ENCODE results near the gene RBKS. TPM values are rescaled to one million over a fixed set of nuclear protein-coding genes. Genes with fewer than 3 reads are reported as not detected.

The RBKS gene
- total and polyA plus RNA-seq, 2 donors from 2014 or later = 10.3 to 28.7 TPM

GRCh38 chr2:27773959-27774358 lies 116.2 kb downstream of the RBKS start:
- Histone ChIP-seq H3K27ac (ENCODE audit: low read depth in 2 of 2, low read length in 2 of 2) (peak overlapping the region in 1 of 2 donors; percentile 51), H3K9me3 (ENCODE audit: control insufficient read depth in 2 of 3, insufficient read depth in 1 of 3, low read length in 3 of 3) (no peaks in the 10 kb centered on the region), H3K36me3 (ENCODE audit: control insufficient read depth in 2 of 3, insufficient read depth in 3 of 3, low read length in 3 of 3) (peaks cover 0 to 5% (median 2%) of the 10 kb centered on the region in 3 donors), H3K4me1 (ENCODE audit: control insufficient read depth in 2 of 3, insufficient read depth in 2 of 3, low read depth in 1 of 3, low read length in 3 of 3) (peaks cover 2 to 16% (median 15%) of the 10 kb centered on the region in 3 donors), H3K9ac (ENCODE audit: low read length in 3 of 3) (peak overlapping the region in 2 of 3 donors; percentile 7 to 20), H3K27me3 (ENCODE audit: control insufficient read depth, insufficient read depth, low read length) (no peaks in the 10 kb centered on the region), H3K4me3 (ENCODE audit: low read length in 3 of 3) (peak overlapping the region in 2 of 3 donors; percentile 22 to 84)
- FAIRE-seq = no peak
- DNase-seq = no peak
- intact Hi-C loops (cut with DNase I) = no loop called here
- no peak for TF ChIP-seq CTCF (IDR thresholded peaks at IDR 0.05; ENCODE audit: borderline replicate concordance, extremely low read depth, insufficient read depth)

GRCh38 chr2:27772804-27773203 lies 117.4 kb downstream of the RBKS start:
- intact Hi-C loops (cut with DNase I) = no loop called here
- Histone ChIP-seq H3K36me3 (ENCODE audit: control insufficient read depth in 2 of 3, insufficient read depth in 3 of 3, low read length in 3 of 3) (peaks cover 0 to 5% (median 0%) of the 10 kb centered on the region in 3 donors), H3K27ac (ENCODE audit: low read depth in 2 of 2, low read length in 2 of 2) (peak overlapping the region in 1 of 2 donors; percentile 45), H3K4me3 (ENCODE audit: low read length in 3 of 3) (peak overlapping the region; percentile 84 to 96 (median 89)), H3K9me3 (ENCODE audit: control insufficient read depth in 2 of 3, insufficient read depth in 1 of 3, low read length in 3 of 3) (no peaks in the 10 kb centered on the region), H3K4me1 (ENCODE audit: control insufficient read depth in 2 of 3, insufficient read depth in 2 of 3, low read depth in 1 of 3, low read length in 3 of 3) (peaks cover 2 to 15% (median 14%) of the 10 kb centered on the region in 3 donors), H3K27me3 (ENCODE audit: control insufficient read depth, insufficient read depth, low read length) (no peaks in the 10 kb centered on the region), H3K9ac (ENCODE audit: low read length in 3 of 3) (peak overlapping the region; percentile 7 to 85 (median 68))
- DNase-seq (no peak), FAIRE-seq (no peak)
- no peak for TF ChIP-seq CTCF (IDR thresholded peaks at IDR 0.05; ENCODE audit: borderline replicate concordance, extremely low read depth, insufficient read depth)

GRCh38 chr2:27771548-27772335 lies 118.4 kb downstream of the RBKS start, which contains the start of gene MRPL33:
TSS of gene MRPL33 (plus strand) at chr2:27771719. CDS start at chr2:27771778, 59 bp downstream.
- H3K36me3 ChIP-seq (ENCODE audit: control insufficient read depth in 2 of 3, insufficient read depth in 3 of 3, low read length in 3 of 3) = peaks cover 0 to 5% (median 0%) of the 10 kb centered on the region in 3 donors
- TF ChIP-seq CTCF (IDR thresholded peaks at IDR 0.05; ENCODE audit: borderline replicate concordance, extremely low read depth, insufficient read depth) = no peak
- no peaks in the 10 kb centered on the region for H3K9me3 ChIP-seq (ENCODE audit: control insufficient read depth in 2 of 3, insufficient read depth in 1 of 3, low read length in 3 of 3)
- peaks cover 2 to 15% (median 9%) of the 10 kb centered on the region in 3 donors for H3K4me1 ChIP-seq (ENCODE audit: control insufficient read depth in 2 of 3, insufficient read depth in 2 of 3, low read depth in 1 of 3, low read length in 3 of 3)
- H3K4me3 ChIP-seq (ENCODE audit: low read length in 3 of 3) = peak within 1 kb of the TSS; percentile 84 to 96 (median 89)
- intact Hi-C loops (cut with DNase I) = no loop called here
- FAIRE-seq (no peak), DNase-seq (peak; percentile 97 to 98 (median 98))
- no peaks in the 10 kb centered on the region for H3K27me3 ChIP-seq (ENCODE audit: control insufficient read depth, insufficient read depth, low read length)
- H3K9ac ChIP-seq (ENCODE audit: low read length in 3 of 3) = peak within 1 kb of the TSS; percentile 68 to 97 (median 85)
- H3K27ac ChIP-seq (ENCODE audit: low read depth in 2 of 2, low read length in 2 of 2) = peak within 1 kb of the TSS; percentile 95

Measured in kidney (tissue), 14 donors.